Measurements from ENCODE around the gene CSTB.

Gene CSTB

GRCh38 chr21:43810505-43811261 lies 34.6 kb upstream of the CSTB start:
- peak; percentile 88 for DNase-seq (ENCODE audit: low read depth)

GRCh38 chr21:43809853-43810504 lies 33.9 kb upstream of the CSTB start:
- DNase-seq (ENCODE audit: low read depth) = no peak

GRCh38 chr21:43809346-43809799 lies 33.3 kb upstream of the CSTB start:
- no peak for DNase-seq (ENCODE audit: low read depth)

- DNase-seq (ENCODE audit: low read depth) = no peak
Measured at GRCh38 chr21:43808832-43809251, 32.7 kb upstream of the CSTB start.

- no peak for DNase-seq (ENCODE audit: low read depth)
Measured at GRCh38 chr21:43808367-43808766, 32.3 kb upstream of the CSTB start.

- no peak for DNase-seq (ENCODE audit: low read depth)
Measured at GRCh38 chr21:43806017-43806710, 30.1 kb upstream of the CSTB start.

GRCh38 chr21:43805275-43805800 lies 29.2 kb upstream of the CSTB start:
- DNase-seq (ENCODE audit: low read depth) = no peak

GRCh38 chr21:43803558-43804300 lies 27.6 kb upstream of the CSTB start:
- no peak for DNase-seq (ENCODE audit: low read depth)

GRCh38 chr21:43802713-43803313 lies 26.7 kb upstream of the CSTB start:
- DNase-seq (ENCODE audit: low read depth) = no peak

GRCh38 chr21:43801006-43801783 lies 25.1 kb upstream of the CSTB start:
- DNase-seq (ENCODE audit: low read depth) = no peak

- DNase-seq (ENCODE audit: low read depth) = no peak
Measured at GRCh38 chr21:43800566-43800965, 24.5 kb upstream of the CSTB start.

- no peak for DNase-seq (ENCODE audit: low read depth)
Measured at GRCh38 chr21:43800124-43800523, 24.0 kb upstream of the CSTB start.

- DNase-seq (ENCODE audit: low read depth) = no peak
Measured at GRCh38 chr21:43799301-43799840, 23.3 kb upstream of the CSTB start.

GRCh38 chr21:43797925-43798715 lies 22.0 kb upstream of the CSTB start:
- no peak for DNase-seq (ENCODE audit: low read depth)

- DNase-seq (ENCODE audit: low read depth) = no peak
Measured at GRCh38 chr21:43797415-43797814, 21.3 kb upstream of the CSTB start.

GRCh38 chr21:43794857-43795256 lies 18.7 kb upstream of the CSTB start:
- no peak for DNase-seq (ENCODE audit: low read depth)

- no peak for DNase-seq (ENCODE audit: low read depth)
Measured at GRCh38 chr21:43794311-43794710, 18.2 kb upstream of the CSTB start.

GRCh38 chr21:43793243-43793642 lies 17.1 kb upstream of the CSTB start:
- no peak for DNase-seq (ENCODE audit: low read depth)

- DNase-seq (ENCODE audit: low read depth) = no peak
Measured at GRCh38 chr21:43792406-43792805, 16.3 kb upstream of the CSTB start.
